ENCODE results near the gene FLNA. TPM values are rescaled to one million over a fixed set of nuclear protein-coding genes. Genes with fewer than 3 reads are reported as not detected.
"Not testable (repeated sequence)": the region's sequence is repeated elsewhere in the genome, so short reads cannot be mapped to it uniquely, and the experiment has no call there.

The FLNA gene
- total RNA-seq, 3 donors from 2014 or later: 416 to 675 (median 622) TPM

GRCh38 chrX:154303476-154303875 lies 71.0 kb downstream of the FLNA start:
- no peaks in the 10 kb centered on the region for H3K36me3 ChIP-seq
- H3K9me3 ChIP-seq: no peaks in the 10 kb centered on the region
- intact Hi-C loops (cut with DNase I; ENCODE audit: low total_unique reads): no loop called here
- H3K27ac ChIP-seq: no peak overlapping the region
- no peaks in the 10 kb centered on the region for H3K4me1 ChIP-seq
- no peak for DNase-seq (ENCODE audit: low spot score in 2 of 2)
- H3K27me3 ChIP-seq: peaks cover 0 to 53% of the 10 kb centered on the region in 2 donors
- H3K4me3 ChIP-seq: no peak overlapping the region
- no peak for TF ChIP-seq POLR2A (IDR thresholded peaks at IDR 0.05)
- TF ChIP-seq POLR2AphosphoS5 (IDR thresholded peaks at IDR 0.05): no peak
- TF ChIP-seq, protein P1, sequence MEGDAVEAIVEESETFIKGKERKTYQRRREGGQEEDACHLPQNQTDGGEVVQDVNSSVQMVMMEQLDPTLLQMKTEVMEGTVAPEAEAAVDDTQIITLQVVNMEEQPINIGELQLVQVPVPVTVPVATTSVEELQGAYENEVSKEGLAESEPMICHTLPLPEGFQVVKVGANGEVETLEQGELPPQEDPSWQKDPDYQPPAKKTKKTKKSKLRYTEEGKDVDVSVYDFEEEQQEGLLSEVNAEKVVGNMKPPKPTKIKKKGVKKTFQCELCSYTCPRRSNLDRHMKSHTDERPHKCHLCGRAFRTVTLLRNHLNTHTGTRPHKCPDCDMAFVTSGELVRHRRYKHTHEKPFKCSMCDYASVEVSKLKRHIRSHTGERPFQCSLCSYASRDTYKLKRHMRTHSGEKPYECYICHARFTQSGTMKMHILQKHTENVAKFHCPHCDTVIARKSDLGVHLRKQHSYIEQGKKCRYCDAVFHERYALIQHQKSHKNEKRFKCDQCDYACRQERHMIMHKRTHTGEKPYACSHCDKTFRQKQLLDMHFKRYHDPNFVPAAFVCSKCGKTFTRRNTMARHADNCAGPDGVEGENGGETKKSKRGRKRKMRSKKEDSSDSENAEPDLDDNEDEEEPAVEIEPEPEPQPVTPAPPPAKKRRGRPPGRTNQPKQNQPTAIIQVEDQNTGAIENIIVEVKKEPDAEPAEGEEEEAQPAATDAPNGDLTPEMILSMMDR (IDR thresholded peaks at IDR 0.05): no peak

DNA sequence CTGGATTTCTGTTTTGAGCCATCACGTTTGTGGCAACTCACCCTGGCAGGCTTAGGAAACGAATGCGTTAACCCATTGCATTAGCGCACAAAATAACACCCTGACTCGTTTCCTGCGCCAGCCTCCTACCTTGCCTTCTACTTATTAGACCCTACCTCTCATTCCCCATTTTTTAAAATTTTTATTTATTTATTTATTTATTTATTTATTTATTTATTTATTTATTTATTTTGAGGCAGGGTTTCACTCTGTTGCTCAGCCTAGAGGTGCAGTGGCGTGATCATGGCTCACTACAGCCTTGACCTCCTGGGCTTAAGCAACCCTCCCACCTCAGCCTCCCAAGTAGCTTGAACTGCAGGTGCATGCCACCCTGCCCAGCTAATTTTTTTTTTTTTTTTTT lies 71.4 kb downstream of the FLNA start:
- DNase-seq (ENCODE audit: low spot score in 2 of 2); H3K36me3 ChIP-seq; intact Hi-C loops (cut with DNase I; ENCODE audit: low total_unique reads); H3K4me3 ChIP-seq; H3K9me3 ChIP-seq; H3K4me1 ChIP-seq; H3K27ac ChIP-seq: not testable (repeated sequence)
- H3K27me3 ChIP-seq: peaks cover 0 to 50% of the 10 kb centered on the region in 2 donors

- intact Hi-C loops (cut with DNase I; ENCODE audit: low total_unique reads): no loop called here
- TF ChIP-seq, protein P1 (IDR thresholded peaks at IDR 0.05): no peak
- no peak for TF ChIP-seq POLR2AphosphoS5 (IDR thresholded peaks at IDR 0.05)
- no peak for TF ChIP-seq POLR2A (IDR thresholded peaks at IDR 0.05)
- no peak for DNase-seq (ENCODE audit: low spot score in 2 of 2)
Observed at GRCh38 chrX:154300816-154301215, 73.6 kb downstream of the FLNA start.

More at GRCh38 chrX:154300816-154301215, 73.6 kb downstream of the FLNA start:
- no peaks in the 10 kb centered on the region for H3K4me1 ChIP-seq
- H3K27ac ChIP-seq: no peak overlapping the region
- peaks cover 0 to 32% of the 10 kb centered on the region in 2 donors for H3K27me3 ChIP-seq
- no peaks in the 10 kb centered on the region for H3K9me3 ChIP-seq
- no peak overlapping the region for H3K4me3 ChIP-seq
- H3K36me3 ChIP-seq: no peaks in the 10 kb centered on the region

Other genes starting within 250 kb of the FLNA start
- gene OPN1LW, start 230.4 kb downstream of the FLNA start, total RNA-seq: not detected
- not detected for gene OPN1MW, start 192.0 kb downstream of the FLNA start, total RNA-seq
- gene OPN1MW2, start 154.9 kb downstream of the FLNA start, total RNA-seq: not detected
- not detected for gene OPN1MW3, start 117.1 kb downstream of the FLNA start, total RNA-seq
- gene TEX28, start 79.5 kb downstream of the FLNA start, total RNA-seq: not detected
- under 1 TPM in 1 of 3 donors, not detected in 2; 0.16 TPM for gene TKTL1, start 78.8 kb downstream of the FLNA start, total RNA-seq
- 10 to 100 TPM; 33.8 to 48.1 (median 45.6) TPM for gene EMD, start 4.7 kb upstream of the FLNA start, total RNA-seq
- gene RPL10, start 23.7 kb upstream of the FLNA start, total RNA-seq: 1,000 to 10,000 TPM; 8,496 to 9,265 (median 8,695) TPM
- 10 to 100 TPM; 26.2 to 44.3 (median 26.9) TPM for gene DNASE1L1, start 34.6 kb upstream of the FLNA start, total RNA-seq
- 10 to 100 TPM; 27.7 to 53.7 (median 44.2) TPM for gene TAFAZZIN, start 36.9 kb upstream of the FLNA start, total RNA-seq
- 10 to 100 TPM; 31.5 to 57.1 (median 34.8) TPM for gene ATP6AP1, start 54.0 kb upstream of the FLNA start, total RNA-seq
- gene GDI1, start 62.5 kb upstream of the FLNA start, total RNA-seq: 100 to 1,000 TPM in 1 of 3 donors, 10 to 100 TPM in 2; 94.0 to 105 (median 97.3) TPM
- gene FAM50A, start 69.5 kb upstream of the FLNA start, total RNA-seq: 10 to 100 TPM; 30.7 to 94.4 (median 64.2) TPM
- 10 to 100 TPM in 2 of 3 donors, 1 to 10 TPM in 1; 6.1 to 10.8 (median 10.1) TPM for gene PLXNA3, start 83.6 kb upstream of the FLNA start, total RNA-seq
- gene LAGE3, start 104.6 kb upstream of the FLNA start, total RNA-seq: 10 to 100 TPM; 21.1 to 38.0 (median 28.8) TPM
- 10 to 100 TPM; 36.2 to 40.1 (median 38.3) TPM for gene UBL4A, start 112.0 kb upstream of the FLNA start, total RNA-seq
- gene SLC10A3, start 116.0 kb upstream of the FLNA start, total RNA-seq: 10 to 100 TPM; 17.0 to 24.0 (median 19.5) TPM
- 10 to 100 TPM; 38.8 to 42.6 (median 41.3) TPM for gene FAM3A, start 141.6 kb upstream of the FLNA start, total RNA-seq
- 10 to 100 TPM; 25.6 to 45.2 (median 38.2) TPM for gene G6PD, start 172.2 kb upstream of the FLNA start, total RNA-seq
- gene IKBKG, start 173.0 kb upstream of the FLNA start, total RNA-seq: 10 to 100 TPM; 10.5 to 15.2 (median 12.6) TPM
- 1 to 10 TPM in 1 of 3 donors, not detected in 2; 2.3 TPM for gene CTAG1A, start 210.5 kb upstream of the FLNA start, total RNA-seq
- 1 to 10 TPM in 1 of 3 donors, not detected in 2; 2.3 TPM for gene CTAG1B, start 244.6 kb upstream of the FLNA start, total RNA-seq

All from breast epithelium (tissue), 4 donors.